ENCODE data around the gene DMD. TPM values are rescaled to one million over a fixed set of nuclear protein-coding genes. Genes with fewer than 3 reads are reported as not detected.
"Not testable (repeated sequence)": the region's sequence is repeated elsewhere in the genome, so short reads cannot be mapped to it uniquely, and the experiment has no call there.

DMD gene
- total RNA-seq, 1 donor from 2014 or later: 32.2 TPM

DNA sequence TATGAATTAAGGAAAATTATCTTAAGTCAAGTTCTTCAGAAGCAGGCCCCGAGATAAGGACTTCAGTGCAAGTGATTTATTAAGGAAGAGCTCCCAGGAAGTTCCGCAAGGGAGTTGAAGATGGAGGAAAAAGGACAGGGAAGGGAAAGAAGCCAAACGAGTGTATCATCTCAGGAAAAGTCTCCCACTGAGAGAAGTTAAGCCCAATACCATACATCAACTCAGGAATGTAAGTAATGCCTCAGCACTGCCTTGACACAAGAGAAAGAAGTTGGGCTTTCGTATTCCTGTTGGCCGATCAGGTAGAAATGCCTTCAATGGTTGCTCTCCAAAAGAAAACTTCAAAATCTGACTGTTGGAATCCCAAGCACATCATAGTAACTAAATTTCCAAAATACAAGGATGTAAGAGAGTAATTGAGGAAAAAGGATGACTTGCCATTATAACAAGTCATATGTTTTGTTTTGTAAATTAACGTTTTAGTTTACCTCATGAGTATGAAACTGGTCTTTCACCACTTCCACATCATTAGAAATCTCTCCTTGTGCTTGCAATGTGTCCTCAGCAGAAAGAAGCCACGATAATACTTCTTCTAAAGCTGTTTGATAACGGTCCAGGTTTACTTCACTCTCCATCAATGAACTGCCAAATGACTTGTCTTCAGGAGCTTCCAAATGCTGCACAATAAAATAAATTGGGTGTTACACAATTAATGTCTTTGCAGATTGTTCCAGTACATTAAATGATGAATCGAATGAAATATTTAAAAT, 566.7 kb downstream of the DMD start:
- no peak for ATAC-seq
- no peak for DNase-seq (ENCODE audit: low spot score)

DNA sequence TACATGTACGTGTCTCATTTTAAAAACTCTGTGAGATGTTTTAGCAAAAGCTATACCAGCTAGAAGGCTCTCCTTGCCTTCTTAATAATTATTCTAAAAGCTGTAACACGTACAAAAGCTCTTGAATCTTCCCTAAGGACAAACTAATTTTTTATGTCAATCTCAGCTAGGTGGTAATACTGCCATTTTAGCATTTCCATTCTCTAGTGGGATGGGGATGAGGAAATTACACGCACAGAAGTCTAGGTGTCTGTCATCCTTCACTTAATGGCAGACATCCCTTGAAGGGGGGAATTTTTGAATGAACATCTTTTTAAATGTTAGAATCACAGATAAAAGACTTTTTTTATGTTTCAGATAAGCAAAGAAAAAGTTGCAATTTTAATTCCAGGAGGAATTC, 569.1 kb downstream of the DMD start:
- DNase-seq (ENCODE audit: low spot score): no peak
- no peak for ATAC-seq

DNA sequence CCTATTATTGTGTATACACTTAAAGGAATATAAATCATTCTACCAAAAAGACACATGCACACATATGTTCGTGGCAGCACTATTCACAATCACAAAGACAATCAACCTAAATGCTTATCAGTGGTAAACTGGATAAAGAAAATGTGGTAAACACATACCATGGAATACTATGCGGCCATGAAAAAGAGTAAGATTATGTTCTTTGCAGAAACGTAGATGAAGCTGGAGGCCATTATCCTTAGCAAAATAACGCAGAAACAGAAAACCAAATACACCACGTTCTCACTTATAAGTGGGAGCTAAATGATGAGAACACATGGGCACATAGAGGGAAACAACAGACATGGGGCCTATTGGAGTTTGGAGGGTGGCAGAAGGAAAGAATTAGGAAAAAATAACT, 593.2 kb downstream of the DMD start:
- ATAC-seq (no peak), DNase-seq (ENCODE audit: low spot score) (no peak)

DNA sequence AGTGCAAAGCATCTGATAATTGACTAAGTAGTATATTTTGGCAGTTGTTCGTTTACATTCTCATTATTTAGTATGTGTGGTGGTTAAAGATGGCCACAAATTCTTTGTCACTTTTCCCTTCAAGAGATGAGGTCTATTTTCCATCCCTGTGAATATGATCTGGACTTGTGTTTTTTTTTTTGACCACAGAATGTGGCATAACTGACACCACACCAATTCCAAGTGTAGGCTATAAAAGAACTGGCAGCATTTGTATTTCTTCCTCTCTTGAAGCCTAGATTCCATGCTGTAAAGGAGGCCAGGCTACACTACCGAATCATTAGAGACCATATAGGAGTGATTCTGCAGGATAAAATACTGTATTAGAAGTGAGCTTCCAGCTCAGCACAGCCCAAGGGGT, 596.6 kb downstream of the DMD start:
- ATAC-seq (no peak), DNase-seq (ENCODE audit: low spot score) (no peak)

DNA sequence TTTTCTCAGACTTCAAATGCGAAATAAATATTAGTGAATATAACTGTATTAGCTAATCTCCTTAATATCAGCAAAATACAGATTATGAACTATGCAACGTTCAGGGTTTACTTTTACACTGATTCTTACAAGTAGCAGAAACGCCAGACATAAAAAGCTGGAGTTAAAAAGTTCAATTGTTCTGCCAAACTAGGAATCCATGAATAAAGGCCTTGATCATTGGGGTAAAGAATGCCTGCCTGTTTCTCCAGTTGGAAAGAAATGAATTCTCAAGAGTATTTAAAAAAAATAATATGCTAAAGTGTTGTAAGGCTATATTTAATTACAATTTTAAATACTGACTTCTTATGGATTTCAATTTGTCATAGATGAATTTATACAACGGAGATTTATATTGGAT, 612.2 kb downstream of the DMD start:
- ATAC-seq (no peak), DNase-seq (ENCODE audit: low spot score) (no peak)

DNA sequence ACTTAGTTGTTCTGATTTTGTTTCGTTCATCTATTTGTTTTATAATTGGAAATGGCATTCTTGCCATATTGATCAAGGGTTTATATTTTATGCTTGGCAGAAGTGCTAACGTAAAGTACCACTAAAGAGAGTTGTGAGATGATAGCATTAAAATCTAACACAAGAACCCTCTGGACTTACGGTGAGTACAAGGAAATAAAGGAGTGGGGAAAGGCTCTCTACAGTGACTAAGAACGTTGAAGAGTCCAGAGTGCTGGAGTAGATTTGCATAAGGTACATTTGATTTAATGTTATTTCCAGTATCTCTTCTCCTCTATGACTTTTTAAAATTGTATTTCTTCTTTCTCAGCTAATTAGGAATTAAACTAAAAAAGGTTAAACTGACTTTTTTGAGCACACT, 612.6 kb downstream of the DMD start:
- no peak for ATAC-seq
- DNase-seq (ENCODE audit: low spot score): no peak

DNA sequence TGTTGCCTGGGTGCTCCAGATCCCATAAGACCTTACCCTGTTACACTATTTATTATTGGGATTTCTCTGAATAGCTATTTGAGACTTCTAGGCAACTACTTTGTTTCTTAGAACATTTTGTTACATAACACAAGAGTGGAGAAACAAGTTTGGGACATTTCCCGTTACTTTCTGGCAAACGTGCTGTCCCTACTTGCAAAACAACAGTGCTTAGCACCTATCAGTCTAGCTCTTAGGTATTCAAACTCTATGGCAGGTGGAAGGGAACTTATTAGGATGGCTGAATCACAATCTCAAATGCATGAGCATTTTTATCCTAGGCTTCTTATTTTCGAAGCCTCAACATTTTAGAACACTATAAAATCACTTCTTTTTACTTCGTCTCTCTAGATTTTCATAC, 613.6 kb downstream of the DMD start:
- DNase-seq (ENCODE audit: low spot score): no peak
- ATAC-seq: no peak

DNA sequence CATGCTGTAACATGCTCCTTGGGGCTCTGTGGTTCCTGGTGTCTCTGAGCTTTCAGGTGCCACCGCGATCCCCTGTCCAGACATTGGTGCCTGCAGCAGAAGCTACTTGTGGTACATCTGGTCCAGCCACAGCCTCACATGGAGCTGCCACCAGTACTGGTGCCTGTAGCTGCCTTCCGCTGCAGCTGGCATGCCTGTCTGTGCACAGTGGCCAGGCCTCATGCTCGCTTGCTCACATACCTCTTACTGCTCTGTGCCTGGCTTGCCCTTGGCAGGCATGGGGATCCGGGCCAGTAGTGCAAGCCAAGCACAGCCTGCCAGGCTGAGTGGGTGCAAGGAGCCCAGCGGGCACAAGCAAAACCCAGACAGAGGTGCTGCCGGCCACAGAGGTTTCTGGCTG, 618.6 kb downstream of the DMD start:
- DNase-seq (ENCODE audit: low spot score) (no peak), ATAC-seq (no peak)

DNA sequence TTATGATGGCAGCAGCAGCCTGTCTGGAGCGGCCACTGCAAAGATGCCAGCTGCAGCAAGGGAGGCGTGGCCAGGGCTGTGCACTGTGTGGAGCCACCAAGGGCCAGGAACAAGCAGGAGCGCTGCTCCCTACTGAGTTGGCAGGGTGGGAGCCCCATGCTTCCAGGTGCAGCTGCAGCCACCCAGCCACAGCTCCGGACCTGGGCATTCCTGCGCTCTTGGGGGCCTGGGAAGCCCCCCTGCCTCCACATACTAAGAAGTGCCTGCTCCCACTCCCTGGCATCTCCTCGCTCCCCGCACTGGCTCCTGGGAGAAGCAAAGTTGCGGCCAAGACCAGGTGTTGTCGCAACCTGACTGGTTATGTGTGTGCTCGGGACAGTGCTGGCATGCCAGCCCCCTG, 619.8 kb downstream of the DMD start:
- DNase-seq (ENCODE audit: low spot score): no peak
- ATAC-seq: no peak

DNA sequence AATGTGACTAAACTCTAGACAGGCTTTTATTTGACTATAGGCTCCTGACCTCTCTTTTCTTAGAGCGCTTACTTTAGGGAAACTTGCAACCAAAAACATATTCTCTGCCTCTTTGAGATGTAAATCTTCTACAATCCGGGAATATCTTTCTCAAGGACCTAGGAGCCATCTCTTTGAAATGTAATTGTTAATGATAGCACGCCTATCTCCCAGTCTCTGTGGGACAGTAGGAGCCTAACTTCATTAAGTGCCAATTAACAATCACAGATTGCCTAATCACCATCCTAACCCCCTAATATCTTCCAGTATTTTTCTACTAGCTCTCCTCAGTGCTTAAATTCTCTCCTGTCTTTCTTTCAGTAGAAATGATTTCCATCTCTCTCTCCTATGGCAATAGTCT, 628.6 kb downstream of the DMD start:
- DNase-seq (ENCODE audit: low spot score): no peak
- no peak for ATAC-seq

DNA sequence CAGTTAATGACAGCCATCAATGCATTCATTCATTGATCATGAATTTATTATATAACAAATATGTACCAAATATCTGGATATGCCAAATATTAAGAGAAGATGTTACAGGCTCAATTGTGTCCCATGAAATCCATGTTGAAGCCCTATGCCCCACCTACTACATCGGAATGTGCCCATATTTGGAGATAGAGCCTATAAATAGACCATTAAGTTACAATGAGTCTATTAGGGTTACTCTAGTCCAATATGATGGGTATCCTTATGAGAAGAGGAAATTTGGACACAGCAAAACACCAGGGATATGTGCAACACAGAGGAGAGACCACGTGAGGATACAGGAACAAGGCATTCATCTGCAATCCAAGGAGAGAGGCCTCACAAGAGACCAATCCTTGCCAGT, 634.5 kb downstream of the DMD start:
- no peak for ATAC-seq
- DNase-seq (ENCODE audit: low spot score): no peak

DNA sequence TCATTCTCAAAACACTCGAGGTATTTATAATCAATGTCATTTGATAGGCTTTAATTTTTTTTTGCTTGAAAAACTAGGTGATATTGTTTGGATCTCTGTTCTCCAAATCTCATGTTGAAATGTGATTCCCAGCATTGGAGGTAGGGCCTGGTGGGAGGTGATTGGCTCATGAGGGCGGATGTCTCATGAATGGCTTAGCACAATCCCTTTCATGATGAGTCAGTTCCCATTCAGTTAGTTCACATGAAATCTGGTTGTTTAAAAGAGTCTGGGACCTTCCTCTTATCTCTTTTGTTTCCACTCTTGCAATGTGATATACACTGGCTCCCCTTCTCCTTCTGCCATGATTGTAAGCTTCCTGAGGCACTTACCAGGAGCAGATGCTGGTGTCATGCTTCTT, 638.7 kb downstream of the DMD start:
- ATAC-seq (no peak), DNase-seq (ENCODE audit: low spot score) (no peak)

DNA sequence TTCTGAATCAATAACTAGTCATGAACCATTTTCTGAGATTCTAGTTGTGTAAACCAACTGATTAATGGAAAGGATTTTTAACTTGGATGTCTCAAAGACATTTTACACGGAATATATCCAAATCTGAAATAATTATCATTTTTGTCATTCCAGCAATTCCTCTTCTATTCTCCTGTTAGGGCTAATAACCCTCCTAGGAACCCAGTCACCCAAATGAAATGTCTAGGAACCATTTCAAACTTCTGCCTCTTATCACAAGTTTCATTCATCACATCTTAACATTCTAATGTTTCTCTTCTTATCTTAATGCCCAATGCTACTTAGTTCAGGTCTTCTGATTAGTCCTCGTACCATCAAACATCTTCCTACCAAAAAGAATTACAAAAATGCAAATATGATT, 639.8 kb downstream of the DMD start:
- ATAC-seq (no peak), DNase-seq (ENCODE audit: low spot score) (no peak)

DNA sequence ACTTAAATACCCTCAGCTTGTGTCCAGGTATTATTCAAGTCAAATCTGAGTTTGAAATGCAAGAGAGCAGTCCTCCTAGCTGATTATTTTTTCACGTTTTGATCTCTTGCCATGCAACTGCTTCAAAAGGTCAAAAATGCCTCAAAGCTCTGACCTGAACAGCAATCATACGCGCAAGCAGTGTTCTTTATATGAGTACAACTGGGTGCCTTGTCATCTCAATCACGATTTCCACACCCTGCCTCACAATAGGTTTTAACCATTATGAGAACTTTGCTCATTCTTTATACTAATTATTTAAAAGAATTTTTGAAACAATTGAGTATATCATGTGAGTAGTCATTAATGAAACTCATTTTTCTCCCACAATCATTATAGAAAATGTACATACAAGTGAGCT, 649.1 kb downstream of the DMD start:
- ATAC-seq (no peak), DNase-seq (ENCODE audit: low spot score) (no peak)

DNA sequence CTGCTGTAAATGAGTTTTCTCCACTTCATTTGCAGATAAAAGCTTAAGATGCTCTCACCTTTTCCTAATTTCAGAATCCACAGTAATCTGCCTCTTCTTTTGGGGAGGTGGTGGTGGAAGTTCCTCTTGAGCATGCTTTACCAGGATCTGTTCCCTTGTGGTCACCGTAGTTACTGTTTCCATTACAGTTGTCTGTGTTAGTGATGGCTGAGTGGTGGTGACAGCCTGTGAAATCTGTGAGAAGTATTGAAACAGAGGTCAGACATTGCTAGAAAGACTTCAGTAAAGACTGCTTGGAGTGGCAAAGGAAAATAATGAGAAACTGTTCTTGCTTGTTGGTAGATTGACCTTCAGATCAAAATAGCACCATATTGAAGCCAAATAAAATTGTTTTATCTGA, 666.2 kb downstream of the DMD start:
- no peak for DNase-seq (ENCODE audit: low spot score)
- ATAC-seq: no peak

DNA sequence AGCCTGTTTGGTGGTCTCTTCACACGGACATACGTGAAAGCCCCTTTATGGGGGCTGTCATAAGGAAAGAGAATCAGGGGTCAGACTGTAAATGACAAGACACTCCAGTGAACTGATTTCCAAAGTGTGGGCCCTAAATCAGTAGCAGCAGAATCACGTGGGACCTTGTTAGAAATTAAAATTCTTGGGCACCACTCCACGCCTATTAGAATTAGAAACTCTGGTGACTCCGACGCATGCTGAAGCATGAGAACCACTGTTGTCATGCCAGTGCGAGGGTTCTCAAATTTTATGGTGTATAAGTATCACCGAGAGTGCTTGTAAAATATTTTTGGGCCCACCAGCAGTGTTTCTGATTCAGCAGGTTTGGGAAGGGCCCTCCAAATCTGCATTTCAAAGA, 672.8 kb downstream of the DMD start:
- ATAC-seq (no peak), DNase-seq (ENCODE audit: low spot score) (no peak)

DNA sequence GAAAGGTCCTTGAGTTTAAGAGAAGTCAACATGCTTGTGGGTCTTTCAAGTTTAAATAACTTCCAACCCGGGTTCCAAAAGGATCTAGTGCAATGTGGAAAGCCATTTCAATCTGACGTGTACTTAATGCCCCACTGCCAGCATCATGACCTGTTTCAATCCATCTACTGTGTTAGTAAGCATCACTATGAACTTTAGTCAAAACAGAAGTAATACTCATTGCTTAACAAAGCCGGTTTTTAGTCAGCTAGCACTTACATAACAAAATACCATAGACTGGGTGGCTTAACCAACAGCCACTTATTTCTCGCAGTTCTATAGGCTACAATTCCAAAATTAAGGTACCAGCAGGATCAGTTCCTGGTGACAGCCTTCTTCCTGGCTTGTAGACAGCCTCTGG, 677.5 kb downstream of the DMD start:
- no peak for DNase-seq (ENCODE audit: low spot score)
- ATAC-seq: no peak

DNA sequence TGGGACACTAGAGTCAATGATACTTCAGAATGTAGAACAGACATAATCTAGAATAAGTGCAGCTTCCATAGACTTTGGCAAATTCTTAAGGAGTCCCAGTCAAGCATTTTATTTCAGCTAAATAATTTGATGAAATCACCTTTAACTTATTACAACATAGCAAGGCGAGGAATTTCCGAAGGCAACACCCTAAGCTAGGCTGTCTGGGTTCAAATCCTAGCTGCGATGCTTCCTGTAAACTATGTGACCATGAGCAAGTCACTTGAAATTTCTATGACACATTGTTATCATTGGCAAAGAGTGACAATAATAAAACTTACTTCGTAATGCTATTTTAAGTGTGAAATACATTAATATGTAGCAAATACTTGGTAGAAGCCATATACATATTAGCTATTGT, 679.1 kb downstream of the DMD start:
- DNase-seq (ENCODE audit: low spot score): no peak
- ATAC-seq: no peak

DNA sequence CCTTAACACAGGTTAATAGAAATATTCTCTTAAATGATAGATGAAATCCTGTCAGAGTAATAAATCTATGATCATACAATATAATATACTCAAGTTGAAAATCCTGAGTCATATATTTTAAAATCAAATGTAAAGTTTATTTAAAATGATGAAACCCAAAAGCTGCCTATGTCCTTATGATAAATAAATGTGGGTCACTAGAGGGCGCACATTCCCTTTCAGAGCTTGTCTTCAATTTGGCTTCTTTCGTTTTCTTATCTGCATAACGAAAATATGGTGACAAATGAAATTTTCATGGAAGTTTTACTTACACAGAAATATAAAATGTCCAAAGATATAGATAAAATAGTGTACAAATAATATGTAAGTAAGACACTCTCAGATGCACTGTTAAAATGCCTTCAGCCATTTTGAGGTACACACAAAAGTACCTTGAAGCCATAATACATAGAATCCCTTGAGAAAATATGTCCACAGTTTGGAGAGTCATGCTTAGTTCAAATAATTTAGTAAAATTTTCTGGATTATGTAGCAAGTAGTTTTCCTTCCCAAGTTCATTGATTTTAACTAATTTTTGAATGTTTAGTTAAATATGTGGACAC, 680.4 kb downstream of the DMD start:
- peak; percentile 47 for ATAC-seq
- DNase-seq (ENCODE audit: low spot score): no peak

DNA sequence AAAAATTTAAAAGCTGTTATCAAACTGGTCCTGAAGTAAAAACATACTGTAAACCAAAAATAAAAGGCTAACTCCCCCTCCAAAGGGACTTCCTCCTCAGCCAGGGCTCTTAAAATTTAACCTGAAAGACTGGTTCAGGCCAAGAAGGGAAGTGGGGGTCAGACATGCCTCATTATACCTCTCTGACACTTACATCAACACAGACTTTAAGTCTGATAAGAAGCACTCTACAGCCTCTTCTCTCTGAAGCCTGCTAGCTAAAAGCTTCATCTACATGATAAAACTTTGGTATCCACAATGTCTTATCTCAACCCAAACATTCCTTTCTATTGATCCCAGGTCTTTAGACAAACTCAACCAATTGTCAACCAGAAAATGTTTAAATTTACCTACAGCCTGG, 682.9 kb downstream of the DMD start:
- DNase-seq (ENCODE audit: low spot score); ATAC-seq: not testable (repeated sequence)

DNA sequence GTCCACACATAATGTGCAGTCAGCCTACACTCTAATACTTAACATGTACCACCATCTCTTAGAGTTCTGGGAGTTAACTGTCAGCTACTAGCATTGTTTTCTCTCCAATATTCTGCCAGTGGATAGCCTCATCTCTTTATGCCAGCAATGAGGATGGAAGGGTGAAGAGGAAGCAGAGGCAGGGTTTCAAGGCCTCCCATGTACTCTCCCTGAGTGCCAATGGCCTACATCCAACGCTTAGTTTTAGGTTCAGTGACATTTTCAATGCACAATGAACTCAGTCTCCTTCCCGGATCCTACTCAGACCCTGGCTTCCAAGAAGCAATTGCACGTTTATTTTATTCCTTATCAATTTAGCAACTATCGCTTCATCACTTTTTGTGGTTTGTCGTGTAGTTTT, 686.1 kb downstream of the DMD start:
- ATAC-seq: no peak
- no peak for DNase-seq (ENCODE audit: low spot score)

DNA sequence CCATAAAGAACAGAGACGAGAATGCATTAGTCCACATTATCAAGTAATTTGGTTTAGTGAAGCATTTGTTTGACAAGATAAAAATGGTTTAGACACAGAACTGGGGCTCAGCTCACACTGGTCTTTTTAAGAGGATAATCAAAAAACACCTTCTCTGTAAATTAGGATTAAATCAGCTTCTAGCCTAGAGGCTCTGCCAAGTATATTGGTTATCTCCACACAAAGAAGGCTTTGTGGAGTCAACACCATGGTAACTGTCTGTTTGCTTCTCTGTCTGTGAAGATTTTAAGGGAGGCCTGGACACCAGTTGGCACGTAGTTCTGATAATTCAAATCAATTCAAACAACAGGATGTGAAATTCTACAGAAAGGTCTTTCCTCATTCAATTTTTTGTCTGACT, 687.0 kb downstream of the DMD start:
- ATAC-seq (no peak), DNase-seq (ENCODE audit: low spot score) (no peak)

DNA sequence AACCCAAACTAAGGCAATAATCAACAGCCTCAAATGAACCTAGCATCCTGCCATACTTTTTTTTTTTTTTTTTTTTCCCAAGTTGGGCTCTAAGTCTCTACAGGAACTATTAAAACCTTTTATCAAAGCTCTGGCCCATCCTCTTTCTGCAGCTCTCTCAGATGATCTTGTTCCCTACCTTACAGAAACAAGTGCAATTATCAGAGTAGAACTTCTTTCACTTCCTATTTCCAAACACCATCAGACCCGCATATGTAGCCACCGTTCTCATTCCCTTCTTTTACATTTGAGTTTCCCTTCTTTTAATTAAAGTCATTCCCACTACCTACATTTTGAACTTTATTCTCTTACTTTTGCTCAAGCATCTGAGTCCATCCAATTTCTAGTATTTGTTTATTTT, 690.6 kb downstream of the DMD start:
- no peak for DNase-seq (ENCODE audit: low spot score)
- no peak for ATAC-seq

Data from left lobe of liver (tissue), 2 donors.